Measurements from ENCODE around the gene PODXL2.

GRCh38 chr3:127714125-127714571 lies 85.2 kb downstream of the PODXL2 start:
- TF ChIP-seq EZH2 (IDR thresholded peaks at IDR 0.05; ENCODE audit: borderline replicate concordance, low read depth, low read length, severe bottlenecking), result no peak
- TF ChIP-seq, protein P1, sequence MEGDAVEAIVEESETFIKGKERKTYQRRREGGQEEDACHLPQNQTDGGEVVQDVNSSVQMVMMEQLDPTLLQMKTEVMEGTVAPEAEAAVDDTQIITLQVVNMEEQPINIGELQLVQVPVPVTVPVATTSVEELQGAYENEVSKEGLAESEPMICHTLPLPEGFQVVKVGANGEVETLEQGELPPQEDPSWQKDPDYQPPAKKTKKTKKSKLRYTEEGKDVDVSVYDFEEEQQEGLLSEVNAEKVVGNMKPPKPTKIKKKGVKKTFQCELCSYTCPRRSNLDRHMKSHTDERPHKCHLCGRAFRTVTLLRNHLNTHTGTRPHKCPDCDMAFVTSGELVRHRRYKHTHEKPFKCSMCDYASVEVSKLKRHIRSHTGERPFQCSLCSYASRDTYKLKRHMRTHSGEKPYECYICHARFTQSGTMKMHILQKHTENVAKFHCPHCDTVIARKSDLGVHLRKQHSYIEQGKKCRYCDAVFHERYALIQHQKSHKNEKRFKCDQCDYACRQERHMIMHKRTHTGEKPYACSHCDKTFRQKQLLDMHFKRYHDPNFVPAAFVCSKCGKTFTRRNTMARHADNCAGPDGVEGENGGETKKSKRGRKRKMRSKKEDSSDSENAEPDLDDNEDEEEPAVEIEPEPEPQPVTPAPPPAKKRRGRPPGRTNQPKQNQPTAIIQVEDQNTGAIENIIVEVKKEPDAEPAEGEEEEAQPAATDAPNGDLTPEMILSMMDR (IDR thresholded peaks at IDR 0.05; ENCODE audit: borderline replicate concordance, extremely low read depth, low read length, poor library complexity, severe bottlenecking), result no peak

All from DND-41 (cell line).